Femur (tissue), 1 donor: Measurements from ENCODE around the gene ATCAY.
"Not testable (repeated sequence)": the region's sequence is repeated elsewhere in the genome, so short reads cannot be mapped to it uniquely, and the experiment has no call there.

ENCODE experiments used
- DNase-seq: peaks from one replicate; pipeline ENCODE4 v3.0.0-alpha.2; 2017

ATCAY gene

DNA sequence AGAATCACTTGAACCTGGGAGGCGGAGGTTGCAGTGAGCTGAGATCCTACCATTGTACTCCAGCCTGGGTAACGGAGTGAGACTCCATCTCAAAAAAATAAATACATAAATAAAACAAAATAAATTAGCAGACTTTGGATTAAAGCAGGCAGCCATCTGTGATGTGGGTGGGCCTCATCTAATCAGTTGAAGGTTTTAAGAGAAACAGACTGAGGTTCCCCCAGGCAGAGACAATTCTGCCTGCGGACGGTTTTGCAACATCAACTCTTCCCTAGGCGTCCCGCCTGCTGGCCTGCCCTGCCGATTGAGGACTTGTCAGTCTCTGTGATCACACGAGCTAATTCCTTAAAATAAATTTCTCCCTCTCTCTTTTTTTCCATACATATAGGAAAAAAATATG, 23.7 kb downstream of the ATCAY start:
- no peak for DNase-seq

DNA sequence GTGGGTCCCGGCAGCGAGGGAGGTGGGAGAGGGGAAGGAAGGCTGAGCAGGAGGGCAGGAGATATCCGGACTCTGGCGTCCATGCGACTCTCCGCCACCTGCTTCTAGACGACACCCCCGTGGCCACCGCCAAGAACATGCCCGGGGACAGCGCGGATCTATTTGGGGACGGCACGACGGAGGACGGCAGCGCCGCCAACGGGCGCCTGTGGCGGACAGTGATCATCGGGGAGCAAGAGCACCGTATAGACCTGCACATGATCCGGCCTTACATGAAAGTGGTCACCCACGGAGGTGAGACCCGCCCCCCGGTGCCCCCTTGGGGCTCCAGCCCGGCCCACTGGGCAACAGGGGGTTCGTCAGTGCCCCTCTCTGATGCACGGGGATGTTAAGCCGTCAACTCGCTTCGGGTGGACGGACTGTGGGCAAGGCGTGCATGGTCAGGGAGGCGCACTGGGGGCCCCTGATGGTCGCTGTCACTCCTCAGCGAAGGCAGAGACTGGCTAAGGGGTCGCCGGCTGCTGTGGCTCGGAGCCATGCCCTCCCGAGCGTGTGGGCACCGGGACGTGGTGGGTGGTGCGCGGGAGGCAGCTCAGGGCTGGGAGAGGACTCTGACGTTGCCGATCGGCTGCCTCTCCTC, 27.3 kb downstream of the ATCAY start:
- no peak for DNase-seq

DNA sequence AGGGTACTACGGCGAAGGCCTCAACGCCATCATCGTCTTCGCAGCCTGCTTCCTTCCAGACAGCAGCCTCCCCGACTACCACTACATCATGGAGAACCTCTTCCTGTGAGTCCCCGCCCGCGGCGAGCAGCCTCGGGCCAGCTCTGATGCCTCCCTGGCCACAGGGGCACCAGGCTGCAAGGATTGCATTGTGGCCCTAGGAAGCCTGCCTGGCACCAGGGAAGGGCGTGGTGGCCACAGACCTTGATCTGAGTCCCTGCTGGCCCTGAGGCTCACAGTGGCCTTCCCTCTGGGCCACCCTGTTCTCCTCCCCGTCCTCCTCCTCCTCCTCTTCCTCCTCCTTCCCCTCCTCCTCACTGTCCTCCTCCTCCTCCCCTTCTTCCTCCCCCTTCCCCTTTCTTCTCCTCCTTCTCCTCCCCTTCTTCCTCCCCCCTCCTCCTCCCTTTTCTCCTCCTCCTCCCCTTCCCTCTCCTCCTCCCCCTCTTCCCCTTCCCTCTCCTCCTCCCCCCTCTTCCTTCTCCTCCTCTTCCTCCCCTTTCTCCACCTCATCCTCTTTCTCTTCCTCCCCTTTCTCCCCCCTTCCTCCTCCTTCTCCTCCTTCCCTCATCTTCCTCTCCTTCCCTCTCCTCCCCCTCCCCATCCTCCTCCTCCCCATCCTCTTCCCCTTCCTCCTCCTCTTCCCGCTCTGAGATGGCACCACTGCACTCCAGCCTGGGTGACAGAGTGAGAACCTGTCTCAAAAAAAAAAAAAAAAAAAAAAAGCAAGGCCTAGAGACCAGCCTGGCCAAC, 28.0 kb downstream of the ATCAY start:
- no peak for DNase-seq

DNA sequence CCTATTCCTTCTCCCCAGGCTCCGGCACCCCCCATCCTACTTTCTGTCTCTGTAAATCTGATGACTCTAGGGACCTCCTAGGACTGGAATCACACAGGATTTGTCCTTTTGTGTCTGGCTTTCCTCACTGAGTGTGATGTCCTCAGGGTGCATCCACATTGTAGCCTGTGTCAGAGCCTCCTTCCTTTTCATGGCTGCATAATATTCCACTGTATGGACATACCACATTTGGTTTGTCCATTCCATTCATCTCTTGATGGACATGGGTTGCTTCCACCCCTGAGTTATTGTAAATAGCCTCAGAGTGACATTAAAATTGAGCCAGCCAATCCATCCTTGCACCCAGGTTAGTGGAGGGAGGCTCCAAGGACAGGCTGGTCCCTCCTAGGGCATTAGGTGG, 29.6 kb downstream of the ATCAY start:
- DNase-seq, result no peak

- no peak for DNase-seq
Observed at GRCh38 chr19:3914199-3914598, 33.7 kb downstream of the ATCAY start.

- no peak for DNase-seq
Observed at GRCh38 chr19:3916033-3916432, 35.5 kb downstream of the ATCAY start.

GRCh38 chr19:3919793-3920192, 39.3 kb downstream of the ATCAY start:
- no peak for DNase-seq

DNA sequence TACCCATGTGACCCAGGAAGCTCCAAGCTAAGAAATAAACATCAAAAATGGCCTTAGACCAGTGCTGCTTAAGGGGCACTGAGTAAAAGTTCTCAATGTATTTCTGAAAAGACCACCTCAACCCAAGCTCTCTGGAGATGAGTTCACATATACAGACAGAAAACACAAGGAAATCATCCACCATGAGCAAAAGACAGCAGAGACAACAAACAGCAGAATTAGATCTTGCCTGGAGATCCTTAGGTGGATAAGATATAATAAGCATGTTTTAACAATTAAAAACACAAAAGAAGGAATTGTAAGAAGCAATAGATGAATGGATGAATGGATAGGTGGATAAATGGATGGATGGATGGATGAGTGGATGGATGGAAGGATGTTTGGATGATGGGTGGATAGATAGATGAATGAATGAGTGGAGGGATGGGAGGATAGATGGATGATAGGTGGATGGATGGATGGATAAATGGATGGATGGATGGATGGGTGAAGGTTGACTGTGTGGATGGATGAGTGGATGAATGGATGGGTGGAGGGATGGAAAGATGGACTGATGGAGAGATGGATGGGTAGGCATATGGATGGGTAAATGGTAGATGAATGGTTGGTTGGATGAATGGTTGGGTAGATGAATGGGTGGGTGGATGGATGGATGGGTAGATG, 42.7 kb downstream of the ATCAY start:
- no peak for DNase-seq

DNA sequence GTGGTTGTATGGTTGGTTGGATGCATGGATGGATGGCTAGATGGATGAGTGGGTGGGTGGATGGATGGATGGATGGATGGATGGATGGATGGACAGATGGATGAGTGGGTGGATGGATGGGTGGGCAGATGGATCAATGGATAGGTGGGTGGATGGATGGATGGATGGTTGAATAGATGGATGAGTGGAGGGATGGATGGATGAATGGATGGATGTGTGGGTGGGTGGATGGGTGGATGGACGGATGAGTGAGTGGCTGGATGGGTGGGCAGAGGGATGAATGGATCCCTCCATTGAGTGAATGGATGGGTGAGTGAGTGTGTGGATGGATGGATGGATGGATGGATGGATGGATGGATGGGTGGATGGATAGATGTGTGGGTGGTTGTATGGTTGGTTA, 43.4 kb downstream of the ATCAY start:
- no peak for DNase-seq

GRCh38 chr19:3931041-3931440, 50.6 kb downstream of the ATCAY start:
- no peak for DNase-seq

- DNase-seq, result peak; percentile 53
Observed at GRCh38 chr19:3932931-3933810, 52.7 kb downstream of the ATCAY start, which contains the start of gene NMRK2. Gene NMRK2, plus strand, starts transcription at chr19:3933069. Its CDS starts 603 bp downstream, at chr19:3933672.

- DNase-seq, result no peak
Observed at GRCh38 chr19:3936506-3937442, 56.3 kb downstream of the ATCAY start.

GRCh38 chr19:3938300-3938950, 57.9 kb downstream of the ATCAY start:
- DNase-seq, result not testable (repeated sequence)

GRCh38 chr19:3942790-3943409, 62.4 kb downstream of the ATCAY start:
- DNase-seq, result no peak

DNA sequence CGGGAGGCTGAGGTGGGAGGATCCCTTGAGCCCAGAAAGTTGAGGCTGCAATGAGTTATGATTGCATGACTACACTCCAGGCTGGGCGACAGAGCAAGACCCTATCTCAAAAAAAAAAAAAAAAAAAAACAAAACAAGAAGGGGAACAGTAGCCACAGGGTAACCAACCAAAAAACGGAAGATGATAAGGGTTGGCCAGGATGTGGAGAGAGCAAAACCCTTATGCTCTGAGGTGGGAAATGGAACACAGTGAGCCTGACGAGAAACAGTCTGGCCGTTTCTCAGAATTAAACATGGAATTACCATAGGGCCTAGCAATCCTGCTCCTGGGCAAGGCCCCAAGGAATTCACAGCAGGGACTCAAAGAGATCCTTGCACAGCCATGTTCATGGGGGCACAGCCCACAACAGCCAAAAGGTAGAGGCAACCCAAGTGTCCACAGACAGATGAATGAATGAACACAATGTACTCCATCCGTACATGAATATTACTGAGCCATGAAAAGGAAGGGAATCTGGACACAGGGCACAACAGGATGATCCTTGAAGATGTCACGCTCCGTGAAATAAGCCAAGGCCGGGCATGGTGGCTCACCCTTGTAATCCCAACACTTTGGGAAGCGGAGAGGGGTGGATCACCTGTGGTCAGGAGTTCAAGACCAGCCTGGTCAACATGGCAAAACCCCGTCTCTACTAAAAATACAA, 63.7 kb downstream of the ATCAY start:
- DNase-seq, result no peak

DNA sequence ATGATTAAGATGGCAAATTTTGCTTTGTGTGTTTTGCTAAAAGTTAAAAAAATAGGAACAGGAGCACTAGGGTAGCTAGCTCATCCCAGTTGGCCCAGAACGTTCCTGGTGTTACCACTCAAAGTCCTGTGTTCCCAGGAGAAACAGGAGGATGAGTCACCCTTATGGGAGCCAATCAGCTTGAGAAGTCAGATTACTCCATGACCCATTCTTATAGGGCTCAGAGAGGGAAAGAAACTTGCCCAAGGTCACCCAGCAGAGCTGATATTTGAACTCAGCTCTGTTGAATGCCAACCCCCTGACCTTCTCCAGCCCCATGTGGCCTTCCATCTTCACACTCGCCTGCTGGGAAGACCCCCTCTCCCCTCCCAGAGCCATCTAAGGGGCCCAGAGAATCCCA, 65.4 kb downstream of the ATCAY start:
- DNase-seq, result no peak

GRCh38 chr19:3947316-3947933, 66.9 kb downstream of the ATCAY start:
- not testable (repeated sequence) for DNase-seq

- no peak for DNase-seq
Observed at GRCh38 chr19:3949294-3949693, 68.8 kb downstream of the ATCAY start.
